Amygdala (tissue), 56 donors: ENCODE data around the gene SHTN1.

ENCODE experiments used
- DNase-seq, 56 donors: peaks; one replicate each; lab custom pipeline; 2025; lab: John Stamatoyannopoulos, UW

The SHTN1 gene

DNA sequence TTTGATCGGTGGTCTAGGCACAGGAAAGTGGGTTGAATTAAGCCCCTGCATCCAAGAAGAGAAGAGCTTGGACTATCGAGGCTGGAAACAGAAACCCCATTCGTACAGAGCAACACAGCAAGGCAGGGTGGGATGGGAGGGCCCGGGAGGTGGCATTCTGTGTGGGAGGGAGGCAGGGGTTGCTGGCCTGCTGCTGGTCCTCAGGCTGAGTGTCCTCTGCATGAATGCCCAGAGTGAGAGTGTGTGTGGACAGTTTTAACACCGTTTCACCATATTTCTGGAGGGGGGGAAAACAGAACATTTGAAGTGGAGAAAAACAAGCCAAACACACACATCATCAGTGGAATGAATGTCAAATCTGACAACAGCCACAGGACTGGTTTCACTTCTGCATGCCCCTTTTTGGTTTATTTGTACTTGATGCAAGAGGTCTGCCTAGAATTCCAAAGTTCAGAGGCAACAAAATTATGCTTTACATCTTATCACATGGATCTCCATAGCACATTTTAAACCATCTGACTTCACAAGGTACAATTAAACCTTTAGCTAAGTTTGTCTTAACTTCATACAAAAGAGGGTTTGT, 166.8 kb downstream of the SHTN1 start:
- no peak for DNase-seq

DNA sequence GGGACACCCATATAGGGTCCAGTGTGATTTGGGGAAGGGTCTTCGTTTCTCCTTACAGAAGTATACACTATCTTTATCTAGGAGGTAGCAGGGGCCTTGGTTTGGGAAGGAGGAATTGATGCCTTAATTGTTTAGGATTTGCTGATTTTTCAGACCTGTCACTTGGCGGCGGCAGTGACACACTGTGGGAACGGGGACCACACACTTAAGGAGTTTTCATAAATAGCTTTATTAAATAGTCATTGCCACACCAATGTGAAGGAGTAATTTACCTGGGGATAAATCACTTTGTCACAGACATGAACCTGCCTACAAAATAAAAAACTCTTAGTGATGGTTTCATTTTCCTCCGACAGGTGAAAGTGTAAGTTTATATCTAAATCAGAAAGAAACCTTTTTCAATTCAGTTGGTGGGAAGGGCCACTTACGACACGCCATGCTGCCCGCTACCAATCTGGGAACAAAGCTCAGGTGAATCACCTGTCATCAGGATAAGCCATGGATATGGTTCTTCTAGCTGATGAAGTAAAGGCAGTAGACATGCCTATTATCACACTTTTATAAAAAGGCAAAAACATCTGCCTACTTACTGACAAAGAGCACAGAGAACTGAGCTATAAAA, 168.0 kb downstream of the SHTN1 start:
- DNase-seq: no peak

DNA sequence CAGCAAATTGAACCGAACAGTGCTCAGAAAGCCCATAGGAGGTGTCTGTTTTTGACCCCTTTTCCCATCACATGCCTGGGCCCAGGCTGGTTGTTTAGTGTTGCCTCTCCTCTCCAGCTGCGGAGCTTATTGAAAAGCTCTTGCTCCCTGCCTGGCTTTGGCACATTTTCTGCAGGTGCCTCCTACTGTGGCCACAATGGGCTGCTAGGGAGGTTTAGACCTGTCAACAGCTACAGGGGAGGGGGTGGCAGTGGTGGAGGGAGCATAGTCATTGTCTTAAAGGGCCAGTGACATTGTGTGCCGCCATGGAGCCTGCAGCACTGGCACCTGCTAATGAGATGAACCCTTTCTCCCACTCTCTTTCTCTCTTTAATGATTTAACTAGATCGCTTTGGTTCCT, 168.9 kb downstream of the SHTN1 start:
- no peak for DNase-seq

DNA sequence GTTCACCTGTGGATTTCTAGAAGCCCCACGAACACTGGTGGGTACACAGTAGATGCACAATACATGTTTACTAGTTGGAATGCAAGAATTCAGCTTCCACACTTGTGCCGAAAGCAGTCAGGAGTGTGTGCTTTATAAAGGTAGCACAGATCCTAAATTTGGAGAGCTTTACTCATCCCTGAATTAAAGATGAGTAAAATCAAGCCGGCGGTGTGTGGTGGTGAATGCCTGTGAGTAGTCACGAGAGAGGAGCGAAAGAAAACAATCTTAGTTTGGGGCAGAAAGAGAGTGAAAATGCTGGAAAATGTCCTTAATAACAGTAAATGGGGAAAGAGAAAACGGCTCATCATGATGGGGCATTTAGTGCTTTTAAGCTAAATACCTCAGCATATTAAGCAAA, 169.3 kb downstream of the SHTN1 start:
- DNase-seq: no peak

DNA sequence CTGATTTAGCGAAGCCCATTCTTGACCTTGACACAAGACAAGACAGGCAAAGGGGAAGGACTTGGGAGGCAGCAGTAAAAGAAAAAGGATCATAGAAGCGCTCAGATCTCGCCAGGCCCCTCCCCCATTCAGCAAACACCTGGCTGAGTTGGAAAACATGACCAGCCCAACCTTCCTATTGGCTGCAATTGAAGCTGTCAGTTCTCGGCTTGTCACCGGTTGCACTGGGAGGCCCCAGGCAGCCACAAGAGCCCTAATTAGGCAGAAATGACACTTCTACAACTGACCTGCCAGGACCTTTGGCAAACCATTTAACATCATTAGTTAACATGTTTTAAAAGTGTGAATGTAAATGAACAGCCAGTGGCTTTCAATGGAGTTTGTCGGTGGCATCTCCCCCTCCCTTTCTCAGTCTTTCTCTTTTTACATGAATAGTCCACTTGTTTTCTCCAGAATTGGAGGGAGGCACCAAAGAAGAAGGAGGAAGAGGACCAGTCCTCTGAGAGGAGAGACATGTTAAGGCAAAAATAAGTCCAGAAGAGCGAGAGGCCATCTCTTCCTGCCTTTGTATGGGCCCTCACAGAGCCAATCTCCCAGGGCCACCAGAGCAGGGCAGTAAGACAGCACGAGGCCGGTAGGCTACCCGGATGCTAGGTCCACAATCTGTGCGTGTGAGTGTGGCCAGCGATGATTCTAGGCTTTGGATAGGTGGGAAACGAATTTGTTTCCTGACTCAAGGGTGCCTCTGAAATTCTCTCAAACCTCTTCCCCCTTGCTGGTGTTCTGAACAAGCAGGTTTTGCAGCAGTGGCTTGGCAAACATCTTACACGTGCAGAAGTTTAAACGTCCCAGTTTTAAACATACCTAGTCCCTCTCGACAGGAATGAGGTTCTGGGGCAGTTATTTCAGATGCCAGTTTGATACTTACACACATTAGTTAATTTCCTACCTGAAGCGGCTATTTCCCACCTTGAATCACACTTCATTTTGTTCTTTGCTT, 170.7 kb downstream of the SHTN1 start:
- DNase-seq: peak in 1 of 56 donors; percentile 15

DNA sequence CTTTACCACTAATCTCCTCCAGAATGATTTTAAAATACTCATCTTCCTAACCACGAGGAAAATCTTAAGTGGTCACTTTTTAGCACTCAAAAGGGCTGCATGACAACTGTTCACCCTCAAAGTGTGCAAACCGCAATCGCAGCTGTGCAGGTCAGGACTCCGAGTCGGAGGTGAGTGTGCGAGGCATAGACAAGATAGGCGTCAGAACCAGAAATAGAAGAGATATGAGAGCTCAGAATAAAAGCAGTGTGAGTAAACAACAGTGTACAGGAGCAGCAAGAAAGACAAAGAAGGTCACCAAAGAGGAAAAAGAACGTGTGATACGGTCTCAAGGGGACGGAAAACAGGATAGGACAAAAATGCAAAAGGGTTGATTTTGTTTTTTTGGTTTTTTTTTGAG, 173.2 kb downstream of the SHTN1 start:
- DNase-seq: no peak
